HG03565 (cell line): ENCODE results near the gene MORN1.
"Not testable (repeated sequence)": the region's sequence is repeated elsewhere in the genome, so short reads cannot be mapped to it uniquely, and the experiment has no call there.

Experiments used
- ATAC-seq: cut with Tn5 transposase; IDR thresholded peaks from one replicate; pipeline ENCODE4 v1.9.1; 2021; ENCODE audit warnings: mild to moderate bottlenecking, moderate library complexity; ENCODE audit not compliant: unreplicated experiment

Gene MORN1

DNA sequence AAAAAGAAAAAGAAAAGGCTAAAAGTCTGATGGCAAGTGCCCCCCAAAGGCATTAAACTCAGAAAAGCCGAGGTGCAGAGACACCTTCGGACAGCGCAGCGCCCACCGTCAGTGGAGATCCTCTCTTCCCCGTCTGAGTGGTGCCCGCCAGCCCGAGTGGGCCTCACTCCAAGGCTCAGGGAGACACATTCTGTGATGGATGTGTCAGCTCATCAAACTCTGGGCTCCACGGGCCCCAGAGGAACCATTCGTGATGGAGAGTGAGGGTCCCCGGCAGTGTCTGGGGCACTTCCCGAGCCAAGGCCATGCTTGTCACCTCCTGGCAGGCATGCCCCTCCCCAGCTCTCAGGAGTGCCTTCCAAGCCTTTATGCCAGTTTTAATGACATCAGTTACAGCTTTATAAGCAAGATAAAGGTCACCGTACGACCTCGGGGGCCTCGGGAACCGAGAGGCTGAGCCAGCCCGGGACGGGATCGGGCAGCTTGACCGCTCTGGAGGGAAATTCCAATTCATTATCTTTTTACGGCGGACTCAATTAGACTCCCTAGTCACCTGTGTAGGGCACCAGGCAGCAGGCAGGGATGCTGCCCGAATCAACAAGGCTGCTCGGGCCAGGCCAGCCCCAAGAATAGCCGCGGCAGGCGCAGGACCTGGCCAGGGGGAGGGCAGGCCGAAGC, 49.5 kb downstream of the MORN1 start:
- no peak for ATAC-seq

DNA sequence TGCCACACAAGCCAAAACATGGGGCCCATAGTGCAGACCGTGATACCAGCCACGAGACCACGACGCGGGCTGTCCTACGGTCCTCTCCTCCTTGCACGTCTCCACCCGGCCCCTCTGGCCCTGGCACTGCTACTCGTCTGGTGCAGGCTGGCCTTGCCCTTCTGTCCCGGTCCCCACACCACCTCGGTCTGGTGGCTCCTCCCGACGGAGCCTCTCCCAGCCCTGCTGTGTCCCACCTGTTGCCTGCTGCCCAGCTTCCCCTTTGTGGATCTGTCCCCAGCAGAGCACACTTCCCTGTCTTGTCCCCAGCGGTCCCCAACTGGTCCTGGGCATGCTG, 50.5 kb downstream of the MORN1 start:
- no peak for ATAC-seq

DNA sequence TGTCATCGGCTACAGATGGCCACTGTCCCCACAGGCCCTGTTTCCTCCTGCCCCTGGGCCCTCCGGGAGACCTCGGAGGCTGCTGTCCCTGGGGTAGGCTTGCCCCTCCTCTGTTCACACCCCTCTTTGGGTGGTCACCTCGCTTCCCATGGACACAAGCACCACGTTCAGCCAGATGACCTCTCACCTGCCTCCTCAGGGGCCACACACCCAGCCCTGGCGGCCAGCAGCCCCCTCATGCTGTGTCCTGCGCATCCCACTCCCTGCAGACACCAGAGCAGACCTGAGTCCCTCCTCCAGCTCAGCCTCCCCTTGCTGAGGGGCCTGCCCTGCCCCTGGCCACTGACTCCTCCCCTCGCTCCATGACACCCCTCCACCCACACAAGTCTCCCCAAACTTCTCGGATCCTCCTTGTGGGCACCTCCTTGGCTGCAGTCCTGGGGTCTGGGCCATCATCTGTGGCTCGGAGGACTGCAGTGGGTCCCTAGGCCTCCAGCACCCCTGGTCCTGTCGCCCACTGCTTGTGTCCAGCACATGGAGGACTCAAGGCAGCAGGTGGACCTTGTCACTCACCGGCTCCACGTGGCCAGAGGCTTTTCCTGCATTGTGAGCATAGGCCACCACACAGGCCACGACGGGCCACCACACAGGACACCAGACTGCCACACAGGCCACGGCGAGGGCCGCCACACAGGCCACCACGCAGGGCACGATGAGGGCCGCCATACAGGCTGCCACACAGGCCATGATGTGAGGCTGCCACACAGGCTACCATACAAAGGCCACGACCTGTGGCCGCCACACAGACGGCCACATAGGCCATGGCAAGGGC, 51.1 kb downstream of the MORN1 start:
- no peak for ATAC-seq

DNA sequence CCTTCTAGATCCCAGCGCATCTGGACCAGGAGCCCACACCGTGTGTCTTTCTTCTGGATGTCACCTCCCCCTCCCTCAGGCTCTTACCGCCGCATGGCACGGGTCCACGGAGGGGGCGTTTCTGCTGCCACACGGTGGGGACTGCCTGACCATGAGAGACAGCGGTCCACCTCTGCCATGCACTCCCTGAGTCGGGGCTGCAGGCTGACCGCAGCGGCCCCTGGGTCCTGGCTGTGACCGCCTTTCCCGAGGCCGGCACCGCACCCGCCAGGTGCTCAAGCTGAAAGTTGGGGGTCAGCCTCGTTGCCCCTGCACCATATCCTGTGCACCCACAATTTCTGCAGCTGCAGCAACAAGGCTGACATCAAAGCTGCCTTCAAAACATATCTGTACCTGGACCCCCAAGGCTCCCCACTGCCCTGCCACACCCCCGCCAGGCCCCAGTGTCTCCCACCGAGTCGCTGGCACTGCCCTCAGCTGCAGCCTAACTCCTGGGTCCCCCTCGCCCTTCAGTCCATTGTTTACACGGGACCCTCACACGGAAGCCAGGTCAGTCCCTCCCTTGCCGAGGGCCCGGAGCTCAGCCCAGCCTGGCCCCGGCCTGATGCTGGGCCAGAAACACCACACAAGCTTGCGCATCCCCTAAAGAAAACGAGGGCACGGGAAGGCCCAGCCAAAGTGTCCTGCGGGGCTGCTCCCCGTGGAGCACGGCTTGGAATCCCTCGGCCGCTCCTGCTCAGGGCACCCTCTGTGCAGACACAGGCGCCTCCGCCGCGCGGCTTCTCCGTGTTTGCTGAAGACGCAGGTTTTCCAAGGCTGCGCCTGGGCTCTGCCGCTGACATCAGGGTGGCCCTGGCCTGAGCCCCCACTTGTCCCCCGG, 51.9 kb downstream of the MORN1 start:
- ATAC-seq = no peak

DNA sequence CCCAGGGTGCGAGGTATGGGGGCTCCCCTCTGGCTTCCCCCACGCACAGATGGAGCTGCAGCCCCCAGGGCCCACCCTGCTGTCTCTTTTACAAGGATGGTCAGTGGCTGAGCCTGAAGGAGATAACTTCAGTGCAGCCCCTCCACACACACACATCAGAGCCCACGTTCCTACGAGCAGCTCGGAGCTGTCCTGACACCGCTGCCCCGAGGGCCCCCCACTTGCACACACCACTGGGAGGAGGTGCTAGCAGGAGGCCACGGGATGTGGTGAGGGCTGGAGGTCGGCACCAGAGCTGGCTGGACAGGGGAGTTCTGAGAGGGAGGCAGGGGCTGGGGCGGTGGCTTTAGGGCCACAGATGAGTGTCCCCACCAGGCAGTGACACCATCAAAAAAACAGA, 53.9 kb downstream of the MORN1 start:
- ATAC-seq = no peak

DNA sequence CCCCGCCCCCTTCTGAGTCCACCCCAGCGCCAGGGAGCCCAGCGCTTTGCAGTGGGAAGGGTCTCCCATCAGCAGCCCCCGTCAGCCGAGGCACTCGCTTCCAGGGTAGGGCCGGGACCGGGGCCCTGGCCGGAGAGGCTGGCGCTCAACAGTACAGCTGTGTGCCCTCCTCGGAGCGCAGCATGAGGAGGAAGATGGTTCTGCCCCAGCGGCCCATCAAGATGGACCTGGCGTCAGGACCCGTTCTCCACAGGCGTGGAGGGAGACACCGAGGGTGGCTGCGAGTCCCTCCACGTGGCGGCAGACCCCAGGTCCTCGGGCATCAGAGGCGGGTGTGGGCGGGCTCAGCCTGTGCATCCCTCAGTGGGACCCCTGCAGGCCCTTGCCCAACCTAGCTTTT, 54.3 kb downstream of the MORN1 start:
- ATAC-seq = no peak

DNA sequence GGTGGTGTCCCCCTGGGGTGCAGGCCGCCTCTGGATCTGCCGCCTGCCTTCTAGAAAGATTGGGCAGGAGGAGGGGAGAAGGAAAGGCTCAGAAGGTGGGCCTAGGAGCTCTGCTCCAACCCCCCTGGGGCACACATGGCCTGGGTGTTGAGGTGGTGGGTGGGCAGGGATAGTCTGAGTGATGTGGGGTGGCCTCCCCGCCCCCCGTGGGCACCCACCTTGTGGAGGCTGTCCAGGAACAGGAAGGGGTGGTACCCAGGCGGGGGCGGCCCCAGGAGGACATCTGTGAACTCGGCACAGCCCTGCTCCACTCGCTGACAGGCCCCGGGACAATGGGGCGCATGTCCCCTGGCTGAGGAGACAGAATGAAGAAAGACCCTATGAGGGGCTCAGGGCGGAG, 54.9 kb downstream of the MORN1 start:
- no peak for ATAC-seq

DNA sequence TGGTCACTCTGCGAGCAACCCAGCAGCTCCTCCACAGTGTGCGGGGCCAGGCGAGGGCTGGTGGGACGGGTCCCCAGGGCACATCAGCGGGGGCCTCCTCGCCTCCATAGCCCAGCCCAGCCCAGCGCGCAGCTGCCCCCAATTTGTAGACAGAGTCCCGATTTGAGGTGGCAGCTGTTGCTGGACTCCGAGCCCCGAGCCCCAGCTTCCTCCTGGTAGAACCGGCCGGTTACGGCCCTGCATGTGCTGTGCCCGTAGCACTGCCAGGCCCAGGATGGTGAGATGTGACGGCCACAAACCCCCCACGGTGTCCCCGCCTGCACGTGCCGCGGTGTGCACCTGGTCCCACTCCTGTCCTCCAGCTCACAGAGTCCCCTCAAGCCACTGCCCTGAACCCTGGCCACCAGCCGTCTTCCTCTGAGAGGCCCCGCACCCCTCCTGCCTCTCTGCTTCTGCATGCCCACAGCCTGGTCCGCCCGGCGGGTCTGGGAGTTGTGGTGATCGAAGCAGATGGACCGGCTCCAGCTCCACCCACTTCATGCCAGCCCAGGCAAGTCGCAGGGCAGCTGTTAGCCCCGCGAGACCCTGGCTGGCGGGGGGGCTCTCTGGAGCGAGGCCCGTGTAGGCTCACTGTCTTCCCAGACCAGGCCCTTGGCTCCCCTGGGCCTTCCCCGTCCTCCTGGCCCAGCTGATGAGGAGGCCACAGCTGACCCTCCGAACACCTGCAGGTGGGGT, 55.5 kb downstream of the MORN1 start:
- no peak for ATAC-seq

DNA sequence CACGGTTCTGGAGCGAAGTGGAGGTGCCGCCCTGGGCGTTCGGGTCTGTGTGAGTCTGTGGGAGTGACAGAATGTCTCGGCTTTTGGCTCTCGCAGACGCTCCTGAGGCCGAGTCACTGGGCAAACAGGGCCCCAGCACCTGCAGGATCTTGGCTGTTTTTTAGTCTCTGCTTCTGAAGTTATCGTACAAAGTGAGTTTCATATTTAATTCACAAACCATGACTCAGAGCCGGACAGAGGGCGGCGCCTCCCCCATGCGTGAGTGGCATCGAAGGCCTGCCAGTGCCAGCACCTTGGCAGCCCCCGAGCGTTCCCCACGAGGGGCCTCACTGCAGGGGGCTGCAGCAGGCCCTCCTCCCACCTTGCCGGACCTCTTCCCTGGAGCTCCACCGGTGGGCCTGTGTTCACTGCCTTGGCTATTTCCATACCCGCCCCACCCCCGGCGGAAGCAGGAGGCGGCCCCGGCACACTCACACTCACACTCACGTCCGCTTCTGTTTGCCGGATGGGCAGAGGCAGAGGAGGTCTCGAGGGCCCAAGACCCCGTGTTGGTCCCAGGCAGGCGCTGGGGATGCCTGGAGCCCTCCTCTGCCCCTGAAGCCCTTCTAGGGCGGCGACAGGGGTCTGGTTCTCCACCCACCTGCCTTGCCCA, 56.3 kb downstream of the MORN1 start:
- ATAC-seq = no peak

DNA sequence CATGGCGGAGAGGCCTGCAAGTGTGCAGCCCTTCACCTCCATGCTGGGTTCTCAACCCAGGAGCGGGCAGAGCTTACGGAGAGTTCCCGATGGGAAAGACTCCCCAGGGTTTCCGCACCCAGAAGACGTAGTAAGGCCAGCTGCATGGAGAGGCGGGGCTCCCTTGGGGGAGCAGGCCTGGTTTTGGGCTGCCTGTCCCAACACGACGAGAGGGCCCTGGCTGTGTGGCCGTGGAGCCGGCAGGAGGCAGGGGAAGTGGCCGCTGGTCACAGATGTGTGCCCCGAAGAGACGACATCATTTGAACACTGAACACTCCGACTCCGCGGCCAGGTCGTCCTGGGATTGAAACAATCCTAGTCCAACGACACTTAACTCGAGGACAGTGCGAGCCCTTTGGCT, 57.0 kb downstream of the MORN1 start:
- ATAC-seq = no peak

DNA sequence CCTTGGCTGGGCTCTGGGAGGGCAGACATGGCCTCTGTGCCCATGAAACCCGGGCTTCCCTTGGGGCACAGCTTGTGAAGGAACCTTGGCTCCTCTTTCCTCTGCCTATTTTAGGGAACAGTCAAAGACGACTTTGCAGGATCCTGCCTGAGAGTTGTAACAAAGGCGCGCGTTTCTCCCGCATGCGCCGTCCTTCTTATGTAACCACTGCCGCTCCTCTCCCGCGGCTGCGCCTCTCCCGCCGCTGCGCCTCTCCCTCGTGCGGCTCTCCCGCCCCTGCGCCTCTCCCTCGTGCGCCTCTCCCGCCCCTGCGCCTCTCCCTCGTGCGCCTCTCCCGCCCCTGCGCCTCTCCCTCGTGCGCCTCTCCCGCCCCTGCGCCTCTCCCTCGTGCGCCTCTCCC, 59.8 kb downstream of the MORN1 start:
- not testable (repeated sequence) for ATAC-seq

DNA sequence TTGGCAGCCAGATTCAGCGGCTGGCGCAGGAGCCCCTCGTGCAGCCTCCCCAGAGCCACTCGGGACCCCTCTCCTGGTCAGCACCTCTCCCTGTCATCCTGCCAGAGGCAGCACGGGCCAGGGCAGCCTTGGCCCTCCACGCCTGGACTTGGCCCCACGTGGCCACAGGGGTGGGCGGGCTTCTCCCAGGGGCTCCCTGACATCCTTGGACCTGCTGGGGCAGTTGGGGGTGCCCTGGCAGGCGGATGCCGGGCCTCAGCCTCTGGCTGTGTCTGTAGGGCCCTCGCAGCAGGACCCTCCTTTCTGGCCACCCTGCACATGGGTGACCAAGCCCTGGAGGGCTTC, 60.2 kb downstream of the MORN1 start:
- ATAC-seq = no peak

DNA sequence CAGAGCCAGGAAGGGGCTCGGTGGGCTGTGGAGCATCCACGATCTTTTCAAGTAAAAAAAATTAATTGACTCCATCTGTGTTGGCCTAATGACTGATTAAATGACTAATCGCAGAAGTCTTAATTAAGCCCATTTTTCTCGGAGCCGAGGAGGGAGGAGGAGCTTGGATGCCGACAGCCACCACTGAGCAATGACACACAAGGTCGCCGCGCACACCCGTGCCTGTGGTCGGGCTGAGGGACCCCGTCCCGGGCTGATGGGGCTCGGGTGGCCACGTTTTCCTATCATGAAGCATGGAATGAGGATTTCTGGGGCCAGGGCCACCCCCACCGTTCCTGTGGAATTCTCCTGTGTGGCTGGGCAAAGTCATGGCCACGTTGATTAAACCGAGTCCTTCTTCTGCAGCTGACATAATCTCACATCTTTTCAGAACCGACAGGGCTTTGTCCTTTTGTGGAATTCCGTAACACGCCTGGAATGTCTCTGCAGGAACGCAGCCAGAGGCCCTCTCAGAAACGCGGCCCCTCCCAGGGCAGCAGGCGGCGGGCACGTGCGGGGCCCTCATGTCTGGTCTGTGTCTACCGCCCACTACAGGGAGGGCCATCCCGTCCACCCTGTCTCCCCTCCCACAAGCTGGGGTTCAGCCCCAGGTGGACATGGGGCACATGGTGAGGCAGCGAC, 60.7 kb downstream of the MORN1 start:
- ATAC-seq = no peak

DNA sequence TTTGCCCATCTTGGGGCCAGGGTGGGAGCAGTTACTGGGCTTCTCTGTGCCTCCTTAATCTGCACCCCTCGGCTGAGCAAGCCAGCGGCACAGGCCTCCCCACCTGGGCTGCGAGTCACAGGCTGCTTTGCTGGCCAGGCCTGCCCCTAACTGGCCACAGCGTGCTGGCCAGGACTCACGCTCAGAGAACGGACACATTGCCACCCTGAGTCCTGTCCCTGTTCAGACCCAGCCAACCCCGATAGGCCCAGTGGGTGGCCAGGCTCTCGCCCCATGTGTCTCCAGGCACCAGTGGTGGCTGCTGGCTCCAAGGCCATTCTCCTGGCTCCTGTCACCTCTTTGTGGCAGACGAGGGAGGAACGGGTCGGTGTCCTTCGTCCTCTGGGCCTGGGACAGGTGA, 61.3 kb downstream of the MORN1 start:
- no peak for ATAC-seq

DNA sequence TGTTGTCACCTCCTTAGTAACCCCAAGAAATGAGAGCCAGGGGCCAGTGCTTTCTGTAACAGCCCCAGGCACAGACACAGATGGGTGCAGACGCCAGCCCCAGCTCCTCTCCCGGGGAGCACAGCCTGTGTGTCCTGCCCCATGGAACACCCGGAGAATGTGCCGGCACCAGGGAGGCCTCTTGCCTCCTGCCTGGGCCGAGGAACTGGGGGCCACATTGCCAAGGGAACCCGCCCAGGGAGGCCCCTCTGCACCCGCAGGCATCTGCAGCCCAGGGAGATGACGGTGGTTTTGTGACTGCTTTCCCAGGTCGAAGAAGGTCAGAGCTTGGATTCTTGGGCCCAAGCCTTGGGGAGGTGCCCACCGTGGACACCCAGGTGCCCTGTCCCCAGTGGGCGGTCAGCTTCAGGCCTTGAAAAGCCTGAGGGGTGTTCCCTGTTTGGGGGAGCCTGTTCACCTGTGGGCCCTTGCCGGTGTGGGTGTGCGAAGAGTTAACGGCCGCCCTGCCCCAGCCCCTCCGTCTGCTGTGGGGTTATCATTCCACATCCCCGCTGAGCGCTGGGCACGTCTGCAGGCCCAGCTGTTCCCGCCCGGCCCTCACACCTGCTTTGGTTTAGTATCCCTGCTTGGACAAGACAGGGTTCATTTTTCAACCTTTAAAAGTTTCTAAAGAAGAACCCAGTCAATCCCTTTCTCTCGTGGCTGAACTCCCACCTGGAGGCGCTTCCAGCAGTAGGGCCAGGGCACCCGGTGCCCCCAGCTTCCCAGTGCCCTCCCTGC, 62.5 kb downstream of the MORN1 start:
- no peak for ATAC-seq

DNA sequence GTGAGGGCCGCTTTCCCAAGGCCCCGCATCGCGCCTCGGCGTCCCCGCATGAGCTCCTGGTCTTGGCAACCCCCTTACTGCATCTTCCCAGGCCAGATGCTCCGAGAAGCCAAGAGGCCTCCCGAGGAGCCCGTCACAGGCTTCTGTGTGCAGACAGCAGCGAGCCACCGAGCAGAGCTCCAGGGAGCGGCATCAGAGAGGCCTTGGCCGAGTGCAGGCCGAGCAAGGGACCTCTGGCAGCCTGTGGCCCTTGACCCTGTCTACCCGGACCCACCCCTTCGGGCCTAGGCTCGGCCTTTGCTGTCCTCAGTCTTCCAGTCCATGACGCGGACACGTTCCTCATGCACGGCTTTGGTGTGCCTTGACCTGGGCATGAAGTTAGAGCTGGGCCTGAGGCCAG, 63.5 kb downstream of the MORN1 start:
- ATAC-seq = no peak

DNA sequence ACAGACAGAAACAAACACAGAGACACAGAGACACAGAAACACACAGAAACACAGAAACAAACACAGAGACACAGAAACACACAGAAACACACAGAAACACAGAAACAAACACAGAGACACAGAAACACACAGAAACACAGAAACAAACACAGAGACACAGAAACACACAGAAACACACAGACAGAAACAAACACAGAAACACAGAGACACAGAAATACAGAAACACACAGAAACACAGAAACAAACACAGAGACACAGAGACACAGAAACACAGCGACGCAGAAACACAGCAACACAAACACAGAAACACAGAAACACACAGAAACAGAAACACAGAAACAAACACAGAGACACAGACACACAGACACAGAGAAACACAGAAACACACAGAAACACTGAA, 64.2 kb downstream of the MORN1 start:
- not testable (repeated sequence) for ATAC-seq

DNA sequence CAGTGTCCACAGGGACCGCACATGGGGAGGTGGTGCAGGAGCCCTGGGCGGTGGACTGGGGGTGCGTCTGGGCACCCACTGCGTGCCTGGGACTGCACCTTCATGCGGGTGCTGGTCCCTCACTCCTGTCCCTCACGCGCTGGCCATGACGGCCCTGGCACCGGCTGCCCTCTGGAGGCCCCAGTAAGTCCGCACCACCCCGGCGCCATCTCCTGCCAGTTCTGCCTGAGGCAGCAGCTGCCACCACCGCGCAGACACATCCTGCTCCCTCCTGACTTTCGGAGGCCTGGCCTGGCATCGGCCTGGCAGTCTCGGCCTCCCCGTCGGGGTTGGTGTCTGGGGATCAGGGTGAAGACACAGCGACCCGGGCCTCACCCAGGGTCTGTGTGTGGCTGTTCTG, 64.8 kb downstream of the MORN1 start:
- ATAC-seq = no peak
